Left renal pelvis (tissue), 4 donors: ENCODE data around the gene SBK3. TPM values are rescaled to one million over a fixed set of nuclear protein-coding genes. Genes with fewer than 3 reads are reported as not detected.
"Not testable (repeated sequence)": the region's sequence is repeated elsewhere in the genome, so short reads cannot be mapped to it uniquely, and the experiment has no call there.

Experiments
- DNase-seq, 4 donors: peaks; one replicate each; pipeline ENCODE4 v3.0.0-alpha.2; 2013; ENCODE audit warnings: low read depth in 4 of 4, low spot score in 3 of 4
- polyA plus RNA-seq, 4 donors: library from polyadenylated mRNA; unstranded; fragments of 120-200 nt; gene quantifications; one replicate each; pipeline ENCODE4 v1.2.1, GENCODE V29; 2013; ENCODE audit not compliant: insufficient read length in 4 of 4

SBK3 gene
- polyA plus RNA-seq, 4 donors: 0.15 TPM; not detected in 3

- DNase-seq: no peak
Measured at GRCh38 chr19:55525289-55526101, 19.8 kb downstream of the SBK3 start.

GRCh38 chr19:55520691-55521292, 24.6 kb downstream of the SBK3 start:
- DNase-seq: no peak

- no peak for DNase-seq
Measured at GRCh38 chr19:55519451-55520311, 25.7 kb downstream of the SBK3 start.

- peak; percentile 71 to 82 (median 80) for DNase-seq
Measured at GRCh38 chr19:55516878-55517620, 28.3 kb downstream of the SBK3 start.

- no peak for DNase-seq
Measured at GRCh38 chr19:55508120-55508519, 37.2 kb downstream of the SBK3 start.

- DNase-seq: no peak
Measured at GRCh38 chr19:55504981-55505380, 40.4 kb downstream of the SBK3 start.

DNA sequence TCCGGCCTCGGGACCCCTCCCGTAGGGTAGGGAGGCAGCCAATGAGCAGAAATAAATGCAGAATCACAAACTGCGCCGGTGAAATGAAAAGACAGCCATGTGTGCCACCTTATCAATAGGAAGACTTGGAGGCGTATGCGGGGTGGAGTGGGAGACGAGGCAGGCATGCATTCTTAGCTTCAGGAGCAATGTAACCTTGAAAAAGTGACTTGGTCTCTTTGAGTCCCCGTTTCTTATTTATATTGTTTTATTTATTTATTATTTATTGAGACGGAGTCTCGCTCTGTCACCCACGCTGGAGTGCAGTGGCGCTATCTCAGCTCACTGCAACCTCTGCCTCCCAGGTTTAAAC, 41.1 kb downstream of the SBK3 start:
- DNase-seq: no peak

GRCh38 chr19:55503502-55504251, 41.7 kb downstream of the SBK3 start:
- DNase-seq: peak; percentile 71 to 86 (median 80)

DNA sequence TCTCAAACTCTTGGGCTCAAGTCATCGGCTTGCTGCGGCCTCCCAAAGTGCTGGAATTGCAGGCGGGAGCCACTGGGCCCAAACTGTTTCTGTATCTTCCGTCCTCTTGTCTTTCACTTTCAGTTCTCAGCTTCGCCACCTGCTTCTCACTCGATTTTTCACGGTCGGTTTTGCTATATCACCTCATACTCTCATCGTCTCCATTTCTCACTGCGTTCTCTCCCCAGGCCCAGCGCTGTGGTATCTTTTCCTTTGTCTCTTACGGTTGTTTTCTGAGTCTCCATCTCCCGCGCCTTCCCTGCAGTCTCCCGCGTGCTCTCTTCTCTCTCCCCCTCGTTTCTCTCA, 42.2 kb downstream of the SBK3 start:
- DNase-seq: no peak

DNA sequence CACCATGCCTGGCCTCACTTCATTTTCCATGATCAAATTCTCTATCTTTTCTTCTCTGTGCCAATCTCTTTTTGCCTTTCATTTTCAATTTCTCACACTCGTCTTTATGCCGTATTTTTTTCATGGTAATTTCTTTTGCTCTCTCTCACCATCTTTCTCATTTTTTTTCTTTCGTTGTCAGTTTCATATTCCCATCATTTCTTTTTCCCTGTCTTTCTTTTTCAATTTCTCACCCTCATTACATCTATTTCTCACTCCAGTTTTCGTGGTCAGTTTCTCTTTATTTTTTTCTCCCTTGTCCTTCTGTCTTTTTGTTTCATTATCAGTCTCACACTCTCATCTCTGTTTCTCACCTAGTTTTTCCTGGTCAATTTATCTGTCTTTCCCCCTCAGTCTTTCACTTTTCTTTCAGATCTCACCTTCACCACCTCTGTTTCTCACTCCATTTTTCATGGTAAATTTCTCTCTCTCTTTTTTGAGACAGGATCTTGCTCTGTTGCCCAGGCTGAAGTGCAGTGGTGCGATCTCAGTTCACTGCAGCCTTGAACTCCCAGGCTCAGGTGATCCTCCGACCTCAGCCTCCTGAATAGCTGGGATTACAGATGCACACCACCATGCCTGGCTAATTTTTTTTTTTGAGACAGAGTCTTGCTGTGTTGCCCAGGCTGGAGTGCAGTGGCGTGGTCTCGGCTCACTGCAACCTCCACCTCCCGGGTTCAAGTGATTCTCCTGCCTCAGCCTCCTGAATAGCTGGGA, 43.0 kb downstream of the SBK3 start:
- DNase-seq: no peak

DNA sequence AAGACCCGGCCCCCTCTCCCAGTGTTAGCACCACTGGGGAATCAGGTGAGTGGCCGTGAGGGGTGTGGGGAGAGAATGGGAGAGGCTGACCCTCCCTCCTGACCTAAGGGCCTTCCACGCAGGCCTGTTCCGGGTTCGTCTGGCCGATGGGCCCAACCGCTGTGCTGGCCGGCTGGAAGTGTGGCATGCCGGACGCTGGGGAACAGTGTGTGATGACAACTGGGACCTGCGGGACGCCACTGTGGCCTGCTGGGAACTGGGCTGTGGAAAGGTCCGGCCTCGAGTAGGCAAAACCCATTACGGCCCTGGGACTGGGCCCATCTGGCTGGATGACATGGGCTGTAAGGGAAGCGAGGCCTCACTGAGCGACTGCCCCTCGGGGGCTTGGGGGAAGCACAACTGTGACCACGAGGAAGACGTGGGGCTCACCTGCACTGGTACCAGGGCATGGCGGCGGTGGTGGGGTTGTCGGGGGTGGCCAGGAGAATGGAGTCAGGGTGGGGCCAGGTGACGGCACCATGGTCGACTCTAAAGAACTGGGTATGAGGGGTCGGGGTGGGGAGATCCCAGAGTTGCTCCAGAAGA, 44.9 kb downstream of the SBK3 start:
- DNase-seq: no peak

- no peak for DNase-seq
Measured at GRCh38 chr19:55498246-55498840, 47.0 kb downstream of the SBK3 start.

- no peak for DNase-seq
Measured at GRCh38 chr19:55497763-55498162, 47.6 kb downstream of the SBK3 start.

GRCh38 chr19:55496820-55497219, 48.5 kb downstream of the SBK3 start:
- not testable (repeated sequence) for DNase-seq

DNA sequence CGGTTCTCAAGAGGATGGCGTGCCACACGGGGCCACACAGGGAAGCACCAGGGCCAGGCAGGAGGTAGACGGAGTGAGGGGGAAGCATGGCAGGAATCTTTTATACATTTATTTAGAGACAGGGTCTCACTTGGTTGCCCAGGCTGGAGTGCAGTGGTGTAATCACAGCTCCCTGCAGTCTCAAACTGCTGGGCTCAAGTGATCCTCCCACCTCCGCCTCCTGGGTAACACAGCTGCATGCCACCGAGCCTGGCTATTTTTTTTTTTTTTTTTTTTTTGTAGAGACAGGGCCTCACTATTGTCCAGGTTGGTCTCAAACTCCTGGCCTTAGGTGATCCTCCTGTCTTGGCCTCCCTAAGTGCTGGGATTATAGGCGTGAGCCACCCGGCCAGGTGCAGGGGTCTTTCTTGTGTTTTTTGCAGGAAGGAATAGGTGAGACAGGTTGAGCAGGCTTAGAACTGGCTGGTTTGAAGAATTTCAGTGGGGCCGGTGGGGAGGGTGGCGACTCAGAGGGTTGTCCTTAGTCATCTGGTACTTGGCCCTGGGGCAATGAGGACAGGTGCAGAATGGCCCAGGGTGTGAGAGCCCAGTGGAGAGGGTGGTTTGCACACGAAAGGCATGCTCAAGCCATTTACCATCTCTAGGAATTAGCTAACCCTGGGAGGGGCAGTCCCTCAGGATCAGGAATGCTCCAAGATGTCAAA, 49.5 kb downstream of the SBK3 start:
- no peak for DNase-seq

GRCh38 chr19:55494172-55494761, 51.1 kb downstream of the SBK3 start:
- no peak for DNase-seq

- no peak for DNase-seq
Measured at GRCh38 chr19:55493645-55494171, 51.6 kb downstream of the SBK3 start.
